ENCODE results near the gene KCNH3. TPM values are rescaled to one million over a fixed set of nuclear protein-coding genes. Genes with fewer than 3 reads are reported as not detected.

KCNH3 gene
- polyA plus RNA-seq, 1 donor from 2014 or later, result 0.63 TPM

DNA sequence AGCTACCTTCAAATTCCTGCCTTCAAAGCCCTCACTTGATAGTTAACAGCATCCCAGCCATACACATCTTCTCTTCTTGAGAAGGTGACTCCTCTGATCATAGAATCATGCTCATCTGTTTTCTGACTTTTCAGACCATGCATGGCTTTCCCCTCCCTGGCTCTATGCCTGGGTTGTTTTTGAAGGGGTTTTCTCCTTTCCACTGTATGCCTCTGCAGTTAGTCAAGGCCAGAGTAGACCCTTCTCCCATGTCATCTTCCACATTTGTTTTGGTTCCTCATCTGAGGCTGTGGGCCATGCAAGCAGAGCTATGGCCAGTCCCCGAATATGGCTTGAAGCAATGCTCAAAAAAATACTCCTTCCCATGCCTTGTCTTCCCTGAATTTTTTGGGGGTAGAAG, 43.4 kb downstream of the KCNH3 start:
- H3K27me3 ChIP-seq (ENCODE audit: insufficient read depth, low read depth, low read length), result no peaks in the 10 kb centered on the region
- H4K20me1 ChIP-seq (ENCODE audit: insufficient read depth), result no peaks in the 10 kb centered on the region
- no peaks in the 10 kb centered on the region for H3K9me3 ChIP-seq (ENCODE audit: low read length)
- no peak overlapping the region for H2AFZ ChIP-seq (ENCODE audit: low read depth, low read length)
- no peaks in the 10 kb centered on the region for H3F3A ChIP-seq (ENCODE audit: insufficient read depth, low read length, poor library complexity, severe bottlenecking)
- H3K36me3 ChIP-seq (ENCODE audit: insufficient read depth, low read length), result no peaks in the 10 kb centered on the region
- no peak overlapping the region for H3K9ac ChIP-seq (ENCODE audit: low read length)
- H3K27ac ChIP-seq (ENCODE audit: low read length), result no peak overlapping the region
- no peak overlapping the region for H3K4me3 ChIP-seq (ENCODE audit: low read length)
- H3K4me2 ChIP-seq (ENCODE audit: low read length), result no peak overlapping the region
- H3K79me2 ChIP-seq (replicated peaks; ENCODE audit: insufficient read depth, low read length), result no peaks in the 10 kb centered on the region
- no peaks in the 10 kb centered on the region for H3K9me2 ChIP-seq (ENCODE audit: insufficient read depth, low read length)
- TF ChIP-seq POLR2AphosphoS5 (IDR thresholded peaks at IDR 0.05) (no peak), EZH2 (IDR thresholded peaks at IDR 0.05; ENCODE audit: borderline replicate concordance, insufficient read depth, low read length, poor library complexity, severe bottlenecking) (no peak), EP300 (conservative IDR thresholded peaks at IDR 0.05; ENCODE audit: poor library complexity, severe bottlenecking) (no peak), REST (IDR thresholded peaks at IDR 0.05; ENCODE audit: borderline replicate concordance) (no peak), TAF1 (IDR thresholded peaks at IDR 0.05; ENCODE audit: low read depth) (no peak), CTCF (IDR thresholded peaks at IDR 0.05; ENCODE audit: poor library complexity, severe bottlenecking) (no peak), RAD21 (conservative IDR thresholded peaks at IDR 0.05) (no peak), MXI1 (conservative IDR thresholded peaks at IDR 0.05; ENCODE audit: poor library complexity, severe bottlenecking) (no peak), SMC3 (conservative IDR thresholded peaks at IDR 0.05; ENCODE audit: poor library complexity) (no peak)

- H3K27me3 ChIP-seq (ENCODE audit: insufficient read depth, low read depth, low read length), result no peaks in the 10 kb centered on the region
- TF ChIP-seq RAD21 (conservative IDR thresholded peaks at IDR 0.05), result no peak
- no peak for TF ChIP-seq POLR2AphosphoS5 (IDR thresholded peaks at IDR 0.05)
- no peak for TF ChIP-seq CTCF (IDR thresholded peaks at IDR 0.05; ENCODE audit: poor library complexity, severe bottlenecking)
- no peak for TF ChIP-seq REST (IDR thresholded peaks at IDR 0.05; ENCODE audit: borderline replicate concordance)
- TF ChIP-seq EZH2 (IDR thresholded peaks at IDR 0.05; ENCODE audit: borderline replicate concordance, insufficient read depth, low read length, poor library complexity, severe bottlenecking), result no peak
- H3K4me2 ChIP-seq (ENCODE audit: low read length), result no peak overlapping the region
- no peaks in the 10 kb centered on the region for H3K9me2 ChIP-seq (ENCODE audit: insufficient read depth, low read length)
- H3K27ac ChIP-seq (ENCODE audit: low read length), result no peak overlapping the region
- no peak overlapping the region for H3K4me3 ChIP-seq (ENCODE audit: low read length)
- H4K20me1 ChIP-seq (ENCODE audit: insufficient read depth), result no peaks in the 10 kb centered on the region
- no peaks in the 10 kb centered on the region for H3K36me3 ChIP-seq (ENCODE audit: insufficient read depth, low read length)
- H3K79me2 ChIP-seq (replicated peaks; ENCODE audit: insufficient read depth, low read length), result no peaks in the 10 kb centered on the region
- H2AFZ ChIP-seq (ENCODE audit: low read depth, low read length), result no peak overlapping the region
- no peaks in the 10 kb centered on the region for H3K9me3 ChIP-seq (ENCODE audit: low read length)
- no peak overlapping the region for H3K9ac ChIP-seq (ENCODE audit: low read length)
- no peaks in the 10 kb centered on the region for H3F3A ChIP-seq (ENCODE audit: insufficient read depth, low read length, poor library complexity, severe bottlenecking)
These were observed 44.0 kb downstream of the KCNH3 start for GRCh38 chr12:49582850-49583249.
